Adrenal gland (tissue), 5 donors: ENCODE results near the gene WT1.

Experiments
- CTCF ChIP-seq, 6 experiments: fragments of 450-650 bp in 4 of 6; fragments of 200-600 bp in 2 of 6; sonication (generic) in 1 of 6; IDR thresholded peaks; 1 replicate in 5 of 6; 2 replicates in 1 of 6; pipeline versions ENCODE4 v1.5.1 to v1.8.0; 2016 to 2021; ENCODE audit warnings: antibody characterized with exemption in 6 of 6, mild to moderate bottlenecking in 2 of 6, moderate library complexity in 1 of 6
- POLR2A ChIP-seq, 2 donors: fragments of 450-650 bp; IDR thresholded peaks; one replicate each; pipeline ENCODE4 v1.6.1; 2017; ENCODE audit warnings: antibody characterized with exemption in 2 of 2, mild to moderate bottlenecking in 2 of 2, moderate library complexity in 1 of 2
- donor health status: DM: no; HTN: no; CAD: no.

GRCh38 chr11:32433914-32434355 lies 1.4 kb downstream of the WT1 start:
- TF ChIP-seq CTCF (IDR thresholded peaks at IDR 0.05) (no peak), POLR2A (IDR thresholded peaks at IDR 0.05) (no peak)
